NCI-H1694 treated with DMSO at 0.1 percent for 48 hours (cell line): ENCODE measurements around the gene BPHL.
"Not testable (repeated sequence)": the region's sequence is repeated elsewhere in the genome, so short reads cannot be mapped to it uniquely, and the experiment has no call there.

ENCODE experiments used
- DNase-seq: peaks from one replicate; lab custom pipeline; 2025; lab: John Stamatoyannopoulos, UW

BPHL gene

GRCh38 chr6:3179945-3180344, 61.4 kb downstream of the BPHL start:
- not testable (repeated sequence) for DNase-seq

GRCh38 chr6:3181105-3181504, 62.6 kb downstream of the BPHL start:
- no peak for DNase-seq

- DNase-seq, result no peak
These were observed 64.6 kb downstream of the BPHL start for GRCh38 chr6:3183066-3183465.

GRCh38 chr6:3186974-3187382, 68.5 kb downstream of the BPHL start:
- no peak for DNase-seq

- DNase-seq, result no peak
These were observed 69.8 kb downstream of the BPHL start for GRCh38 chr6:3188262-3188661.

GRCh38 chr6:3189192-3189591, 70.7 kb downstream of the BPHL start:
- not testable (repeated sequence) for DNase-seq

GRCh38 chr6:3190056-3190455, 71.5 kb downstream of the BPHL start:
- DNase-seq, result no peak

GRCh38 chr6:3190779-3191178, 72.3 kb downstream of the BPHL start:
- no peak for DNase-seq

GRCh38 chr6:3193102-3193849, 74.8 kb downstream of the BPHL start:
- DNase-seq, result no peak

- peak; percentile 17 for DNase-seq
These were observed 76.3 kb downstream of the BPHL start for GRCh38 chr6:3194535-3195419.

- DNase-seq, result no peak
These were observed 76.8 kb downstream of the BPHL start for GRCh38 chr6:3195420-3195694.

- peak; percentile 81 for DNase-seq
These were observed 77.4 kb downstream of the BPHL start for GRCh38 chr6:3195695-3196497.

GRCh38 chr6:3196770-3197169, 78.3 kb downstream of the BPHL start:
- no peak for DNase-seq

GRCh38 chr6:3197734-3198133, 79.2 kb downstream of the BPHL start:
- DNase-seq, result not testable (repeated sequence)

GRCh38 chr6:3199382-3199781, 80.9 kb downstream of the BPHL start:
- DNase-seq, result no peak

GRCh38 chr6:3200682-3201081, 82.2 kb downstream of the BPHL start:
- no peak for DNase-seq

GRCh38 chr6:3201388-3201787, 82.9 kb downstream of the BPHL start:
- DNase-seq, result no peak
